RWPE1 (cell line): ENCODE data around the gene NR2C1.
"Not testable (repeated sequence)": the region's sequence is repeated elsewhere in the genome, so short reads cannot be mapped to it uniquely, and the experiment has no call there.

Experiments
- CTCF ChIA-PET: fragments of 350-600 bp; sonication (Branson Sonifier 250); formaldehyde crosslinking; extraction: SDS; loops from one replicate; lab custom pipeline; 2021; lab: Yijun Ruan, JAX
- POLR2A ChIA-PET: fragments of 400-600 bp; formaldehyde crosslinking; extraction: SDS; loops from one replicate; lab custom pipeline; 2020; ENCODE audit warnings: antibody characterized with exemption; ENCODE audit not compliant: low non-redundant PET; lab: Yijun Ruan, JAX
- DNase-seq: peaks from one replicate; pipeline ENCODE4 v3.0.0; 2012; ENCODE audit warnings: low spot score
- H3K27ac ChIP-seq: fragments of 450-650 bp; 2 replicates; pipeline ENCODE4 v1.5.1; 2017
- TF ChIP-seq, protein P1 (sequence below): fragments of 450-650 bp; conservative IDR thresholded peaks from 2 replicates; pipeline ENCODE4 v1.5.1; 2017; ENCODE audit warnings: low read depth, mild to moderate bottlenecking

The NR2C1 gene

DNA sequence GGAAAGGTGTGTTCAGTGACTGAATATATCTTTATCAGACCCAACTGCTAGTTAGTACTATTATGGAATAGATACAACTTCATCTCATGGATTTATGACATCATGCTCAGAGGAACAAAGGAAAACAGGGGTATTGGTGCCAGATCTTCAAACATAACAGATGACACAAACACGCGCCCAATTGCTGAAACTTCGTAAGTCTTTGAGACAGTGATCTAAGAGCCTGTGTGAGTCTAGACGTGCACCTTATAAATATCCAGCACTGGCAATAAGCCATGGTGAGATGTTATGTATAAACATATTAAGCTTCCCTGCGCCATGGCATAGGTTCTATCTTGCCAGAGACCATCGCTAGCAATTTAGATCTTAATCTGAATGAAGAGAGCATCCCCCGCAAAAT, 42.2 kb upstream of the NR2C1 start:
- TF ChIP-seq, protein P1, sequence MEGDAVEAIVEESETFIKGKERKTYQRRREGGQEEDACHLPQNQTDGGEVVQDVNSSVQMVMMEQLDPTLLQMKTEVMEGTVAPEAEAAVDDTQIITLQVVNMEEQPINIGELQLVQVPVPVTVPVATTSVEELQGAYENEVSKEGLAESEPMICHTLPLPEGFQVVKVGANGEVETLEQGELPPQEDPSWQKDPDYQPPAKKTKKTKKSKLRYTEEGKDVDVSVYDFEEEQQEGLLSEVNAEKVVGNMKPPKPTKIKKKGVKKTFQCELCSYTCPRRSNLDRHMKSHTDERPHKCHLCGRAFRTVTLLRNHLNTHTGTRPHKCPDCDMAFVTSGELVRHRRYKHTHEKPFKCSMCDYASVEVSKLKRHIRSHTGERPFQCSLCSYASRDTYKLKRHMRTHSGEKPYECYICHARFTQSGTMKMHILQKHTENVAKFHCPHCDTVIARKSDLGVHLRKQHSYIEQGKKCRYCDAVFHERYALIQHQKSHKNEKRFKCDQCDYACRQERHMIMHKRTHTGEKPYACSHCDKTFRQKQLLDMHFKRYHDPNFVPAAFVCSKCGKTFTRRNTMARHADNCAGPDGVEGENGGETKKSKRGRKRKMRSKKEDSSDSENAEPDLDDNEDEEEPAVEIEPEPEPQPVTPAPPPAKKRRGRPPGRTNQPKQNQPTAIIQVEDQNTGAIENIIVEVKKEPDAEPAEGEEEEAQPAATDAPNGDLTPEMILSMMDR = no peak
- no peak overlapping the region for H3K27ac ChIP-seq
- no peak for DNase-seq
- CTCF ChIA-PET = interaction anchor here (0.7 kb wide), 1 partner anchor 109 kb away, joined by 3 read pairs; no protein-coding TSS in a partner anchor
- POLR2A ChIA-PET = no interaction called here

DNA sequence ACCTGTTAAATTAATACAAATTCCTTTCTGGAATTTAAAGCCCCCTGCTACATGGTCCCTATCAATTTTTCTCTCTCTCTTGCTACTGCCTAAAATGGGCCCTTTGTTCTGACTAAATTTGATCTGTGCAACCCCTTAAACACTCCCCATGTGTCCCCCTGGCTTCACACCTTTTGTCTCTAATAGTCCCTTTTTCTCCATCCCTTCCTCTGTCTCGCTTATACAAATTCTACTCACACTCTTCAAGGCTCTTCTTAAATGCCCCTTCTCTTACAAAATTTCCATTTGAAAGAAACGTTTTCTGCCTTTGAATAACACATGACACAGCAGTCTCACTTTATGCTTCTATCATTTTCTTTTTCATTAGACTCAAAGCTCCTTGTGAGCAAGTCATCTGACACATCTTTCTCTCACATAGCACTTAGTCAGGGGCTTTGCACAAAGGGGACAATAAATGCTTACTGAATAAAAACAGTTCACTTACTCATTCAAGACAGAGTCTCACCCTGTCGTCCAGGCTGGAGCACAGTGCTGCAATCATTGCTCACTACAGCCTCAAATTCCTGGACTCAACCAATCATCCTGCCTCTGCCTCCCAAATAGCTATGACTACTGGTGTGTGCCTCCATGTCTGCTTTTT, 41.5 kb upstream of the NR2C1 start:
- ChIA-PET CTCF (no interaction called here), POLR2A (no interaction called here)
- H3K27ac ChIP-seq = no peak overlapping the region
- no peak for DNase-seq
- TF ChIP-seq, protein P1 = no peak

DNA sequence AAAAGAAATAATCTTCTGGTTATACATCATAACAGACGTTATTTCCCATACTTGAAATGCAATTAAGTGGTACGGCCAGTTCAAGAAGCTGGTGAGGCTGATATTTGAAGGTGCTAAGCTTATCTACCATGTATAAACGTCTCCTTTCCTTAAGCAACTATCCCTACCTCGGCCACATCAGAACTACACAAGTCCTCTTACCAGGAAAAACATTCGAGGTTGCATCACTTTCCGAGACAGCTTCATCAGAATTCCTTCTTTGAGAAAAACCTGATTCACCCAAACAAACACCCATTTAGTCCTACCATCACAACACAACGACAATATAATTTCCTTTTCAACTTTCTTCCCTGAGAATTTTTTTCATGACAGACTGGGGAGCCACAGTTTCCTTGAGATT, 33.9 kb upstream of the NR2C1 start:
- TF ChIP-seq, protein P1 = no peak
- ChIA-PET CTCF (interaction anchor here (0.6 kb wide), 1 partner anchor 33 kb away, joined by 4 read pairs; no protein-coding TSS in a partner anchor), POLR2A (no interaction called here)
- DNase-seq = no peak
- no peak overlapping the region for H3K27ac ChIP-seq

- POLR2A ChIA-PET = no interaction called here
- TF ChIP-seq, protein P1 = no peak
- no peak overlapping the region for H3K27ac ChIP-seq
- CTCF ChIA-PET = interaction anchor here (0.6 kb wide), 1 partner anchor 421 kb away, joined by 3 read pairs; no protein-coding TSS in a partner anchor
- DNase-seq = no peak
Measured at GRCh38 chr12:95105540-95105939, 32.1 kb upstream of the NR2C1 start.

DNA sequence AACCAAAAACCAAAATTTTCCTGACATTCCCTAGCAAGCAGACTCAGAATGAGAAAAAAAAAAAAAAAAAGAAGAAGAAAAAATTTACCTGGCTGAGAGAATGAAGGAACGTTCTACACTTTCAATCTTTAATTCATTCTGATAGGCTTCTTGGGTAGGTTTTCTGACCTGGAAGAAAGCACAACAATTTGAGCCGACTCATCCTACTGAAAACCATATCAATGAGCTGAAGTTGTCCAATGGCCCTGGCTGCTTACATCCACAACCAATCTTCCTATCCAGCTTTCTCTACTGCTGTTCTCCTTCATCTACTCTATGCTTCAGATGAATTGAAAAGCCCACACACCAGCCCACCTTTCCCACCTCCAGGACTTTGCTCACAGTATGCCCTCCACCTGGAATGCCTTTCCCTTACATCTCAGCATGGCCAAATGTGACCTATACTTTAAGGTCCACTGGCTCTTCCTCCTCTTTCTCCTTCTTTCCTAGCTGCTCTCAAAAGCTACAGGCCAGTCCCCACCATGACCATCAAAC, 31.6 kb upstream of the NR2C1 start:
- POLR2A ChIA-PET = no interaction called here

DNA sequence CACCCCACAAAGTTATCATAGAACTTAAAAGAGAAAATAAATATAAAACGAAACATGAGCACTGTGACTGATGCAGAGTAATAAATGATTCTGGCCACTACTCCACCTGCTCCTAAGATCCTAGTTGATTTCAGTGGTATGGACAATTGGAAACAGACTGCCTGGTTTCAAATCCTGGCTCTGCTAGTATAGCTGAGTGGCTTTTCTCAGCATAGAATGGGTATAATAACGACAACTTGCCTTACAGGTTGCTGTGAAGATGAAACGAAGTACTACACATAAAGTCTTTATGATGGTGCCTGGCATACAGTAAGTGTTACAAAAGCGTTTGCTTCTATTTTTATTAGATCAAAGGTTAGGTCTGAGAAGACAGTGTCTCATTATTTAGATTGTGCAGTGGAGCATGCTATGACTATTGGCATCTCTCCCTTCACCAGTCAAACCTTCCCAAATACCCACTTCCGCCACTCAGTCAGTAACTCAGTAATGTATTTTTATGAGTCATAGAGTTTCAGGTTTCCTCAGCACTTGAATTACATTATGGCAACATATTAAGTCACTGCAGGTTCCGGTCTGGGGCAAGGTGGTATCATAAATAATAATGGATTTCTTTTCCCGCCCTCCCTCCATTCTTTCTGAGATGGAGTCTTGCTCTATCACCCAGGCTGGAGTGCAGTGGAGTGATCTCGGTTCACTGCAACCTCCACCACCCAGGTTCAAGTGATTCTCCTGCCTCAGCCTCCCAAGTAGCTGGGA, 29.7 kb upstream of the NR2C1 start:
- peak overlapping the region; percentile 79 for H3K27ac ChIP-seq
- TF ChIP-seq, protein P1 = no peak
- ChIA-PET CTCF (no interaction called here), POLR2A (no interaction called here)
- peak; percentile 90 for DNase-seq

More for the DNA sequence above, 31.6 kb upstream of the NR2C1 start:
- CTCF ChIA-PET = interaction anchor here (0.6 kb wide), 1 partner anchor 510 kb away, joined by 5 read pairs; no protein-coding TSS in a partner anchor
- TF ChIP-seq, protein P1 = no peak
- no peak for DNase-seq
- peak overlapping the region; percentile 53 for H3K27ac ChIP-seq

- H3K27ac ChIP-seq, CTCF ChIA-PET, POLR2A ChIA-PET, DNase-seq: not testable (repeated sequence)
Measured at GRCh38 chr12:95101957-95102356, 28.5 kb upstream of the NR2C1 start.
